ENCODE results near the gene BAK1.

DNA sequence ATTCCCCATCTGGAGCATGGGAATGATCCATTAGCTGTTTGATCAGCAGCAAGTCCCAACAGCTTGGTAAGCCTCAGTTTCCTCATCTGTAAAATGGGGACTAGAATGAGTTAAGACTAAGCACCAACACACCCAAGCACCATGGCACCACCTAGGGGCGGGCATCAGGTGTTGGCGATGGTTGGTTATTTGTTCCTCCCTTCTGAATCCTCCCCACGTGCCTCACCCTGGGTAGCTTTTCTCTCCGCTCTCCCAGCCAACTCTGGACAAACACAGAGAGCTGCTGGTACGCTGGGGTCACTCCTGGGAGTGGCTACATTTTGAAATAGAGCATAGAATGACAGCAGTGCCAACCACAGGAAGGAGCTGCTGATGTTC lies 27.7 kb upstream of the BAK1 start:
- TF ChIP-seq POLR2AphosphoS5 (IDR thresholded peaks at IDR 0.05): no peak
- peak in 2 of 7 experiments; percentile 5 to 38 for TF ChIP-seq CTCF (IDR thresholded peaks at IDR 0.05)
- no peak for TF ChIP-seq POLR2A (IDR thresholded peaks at IDR 0.05)

All from stomach (tissue), 4 donors.